22Rv1 (cell line): ENCODE results near the gene CMTM2.

ENCODE experiments used
- CTCF ChIP-seq: fragments of 450-650 bp; IDR thresholded peaks from 2 replicates; pipeline ENCODE4 v1.5.1; 2017; ENCODE audit warnings: mild to moderate bottlenecking
- ZFX ChIP-seq: fragments of 450-650 bp; IDR thresholded peaks from 2 replicates; pipeline ENCODE4 v1.6.1; 2017; ENCODE audit warnings: antibody characterized with exemption, borderline replicate concordance

GRCh38 chr16:66538910-66539309, 40.4 kb upstream of the CMTM2 start:
- TF ChIP-seq CTCF (no peak), ZFX (no peak)
